Liver (tissue), 3 donors: ENCODE measurements around the gene SIM2.

Experiments
- CTCF ChIP-seq: fragments of 150-350 bp; IDR thresholded peaks from 2 replicates; pipeline ENCODE4 v1.5.1; 2017; ENCODE audit warnings: improper control_type of control experiment, low read depth, low read length; ENCODE audit not compliant: missing input control
- FOXA2 ChIP-seq: IDR thresholded peaks from 2 replicates; pipeline ENCODE4 v1.6.1; 2016; ENCODE audit warnings: antibody characterized with exemption
- RAD21 ChIP-seq, 2 donors: IDR thresholded peaks; 2 replicates each; pipeline ENCODE4 v1.6.1; 2016; ENCODE audit warnings: antibody characterized with exemption in 2 of 2, mild to moderate bottlenecking in 2 of 2
- REST ChIP-seq: IDR thresholded peaks from 2 replicates; pipeline ENCODE4 v1.6.1; 2016; ENCODE audit warnings: antibody characterized with exemption, mild to moderate bottlenecking
- SP1 ChIP-seq: IDR thresholded peaks from 2 replicates; pipeline ENCODE4 v1.6.1; 2018; ENCODE audit warnings: antibody characterized with exemption, mild to moderate bottlenecking
- TAF1 ChIP-seq: conservative IDR thresholded peaks from 2 replicates; pipeline ENCODE4 v1.6.1; 2016; ENCODE audit warnings: antibody characterized with exemption, mild to moderate bottlenecking
- donor health status: healthy.
- donor health status: healthy.

GRCh38 chr21:36783612-36784374 is 84.9 kb downstream of the SIM2 start:
- TF ChIP-seq TAF1 = no peak
- TF ChIP-seq CTCF = no peak
- TF ChIP-seq RAD21 (IDR thresholded peaks at IDR 0.05) = no peak
- no peak for TF ChIP-seq SP1
- TF ChIP-seq FOXA2 = no peak
- no peak for TF ChIP-seq REST
